Naive B cell (primary cell): Measurements from ENCODE around the gene LAMC1. TPM values are rescaled to one million over a fixed set of nuclear protein-coding genes. Genes with fewer than 3 reads are reported as not detected.
"Not testable (repeated sequence)": the region's sequence is repeated elsewhere in the genome, so short reads cannot be mapped to it uniquely, and the experiment has no call there.

Source experiments
- ATAC-seq, 2 donors: fragments of 150-1000 bp; cut with Tn5 transposase; 2 replicates each; pipeline ENCODE4 v1.10.0; 2021; ENCODE audit warnings: low read depth in 2 of 2, mild to moderate bottlenecking in 2 of 2, moderate library complexity in 2 of 2
- DNase-seq: peaks from one replicate; pipeline ENCODE4 v3.0.0; 2022
- H3K27ac Mint-ChIP-seq, 6 donors: one replicate each; pipeline ENCODE4 v1.8.0; 2020 to 2022; ENCODE audit warnings: mild to moderate bottlenecking in 6 of 6, mixed read lengths in 6 of 6, moderate library complexity in 5 of 6, inconsistent platforms in 2 of 6
- H3K27me3 Mint-ChIP-seq, 3 donors: one replicate each; pipeline ENCODE4 v1.8.0; 2021 to 2022; ENCODE audit warnings: mixed read lengths in 3 of 3, mild to moderate bottlenecking in 1 of 3
- H3K36me3 Mint-ChIP-seq, 2 donors: one replicate each; pipeline ENCODE4 v1.8.0; 2020 to 2022; ENCODE audit warnings: mixed read lengths in 2 of 2, inconsistent platforms in 1 of 2, mild to moderate bottlenecking in 1 of 2
- H3K4me1 Mint-ChIP-seq, 3 donors: one replicate each; pipeline ENCODE4 v1.8.0; 2020 to 2022; ENCODE audit warnings: mixed read lengths in 3 of 3, inconsistent platforms in 1 of 3, mild to moderate bottlenecking in 1 of 3, moderate library complexity in 1 of 3
- H3K4me3 Mint-ChIP-seq, 8 donors: one replicate each; pipeline ENCODE4 v1.8.0; 2020 to 2022; ENCODE audit warnings: mild to moderate bottlenecking in 8 of 8, mixed read lengths in 8 of 8, moderate library complexity in 8 of 8, inconsistent platforms in 2 of 8
- H3K9me3 Mint-ChIP-seq, 7 donors: one replicate each; pipeline ENCODE4 v1.8.0; 2020 to 2022; ENCODE audit warnings: mixed read lengths in 7 of 7, mild to moderate bottlenecking in 5 of 7, inconsistent platforms in 2 of 7, moderate library complexity in 1 of 7
- polyA plus RNA-seq, 6 donors: library from polyadenylated mRNA; unstranded; fragments of 300-500 nt; fragmentation: Illumina TruSeq; gene quantifications; one replicate each; pipeline ENCODE4 v1.2.3, GENCODE V29; 2021; ENCODE audit warnings: low read depth in 6 of 6

LAMC1 gene
- polyA plus RNA-seq, 6 donors from 2014 or later, result 5.9 to 17.6 (median 13.5) TPM

DNA sequence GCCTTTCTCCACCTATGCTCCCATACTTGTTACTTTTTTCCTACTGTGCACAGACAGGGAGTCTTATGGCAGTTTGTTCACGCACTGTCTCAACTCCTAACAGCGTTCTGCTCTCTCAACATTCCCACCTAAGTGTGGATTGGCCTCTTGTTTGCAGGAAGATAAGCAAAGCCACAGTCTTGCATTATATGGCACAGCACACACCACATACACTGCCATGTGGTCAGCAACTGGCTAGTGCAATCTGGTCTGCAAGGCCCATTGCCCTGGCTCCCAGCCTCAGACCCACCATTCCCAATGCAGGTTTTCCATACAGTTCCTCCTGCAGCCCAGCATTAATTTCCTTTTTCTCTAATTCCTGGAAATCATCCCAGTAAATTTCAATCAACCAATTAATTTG, 124.5 kb downstream of the LAMC1 start:
- Mint-ChIP-seq H3K9me3 (no peaks in the 10 kb centered on the region), H3K27ac (peak overlapping the region in 1 of 6 donors; percentile 13), H3K4me3 (no peak overlapping the region), H3K36me3 (peaks cover 0 to 2% of the 10 kb centered on the region in 2 donors), H3K27me3 (peaks cover 0 to 13% (median 0%) of the 10 kb centered on the region in 3 donors), H3K4me1 (peaks cover 0 to 4% (median 1%) of the 10 kb centered on the region in 3 donors)
- ATAC-seq, result no peak
- DNase-seq, result no peak

DNA sequence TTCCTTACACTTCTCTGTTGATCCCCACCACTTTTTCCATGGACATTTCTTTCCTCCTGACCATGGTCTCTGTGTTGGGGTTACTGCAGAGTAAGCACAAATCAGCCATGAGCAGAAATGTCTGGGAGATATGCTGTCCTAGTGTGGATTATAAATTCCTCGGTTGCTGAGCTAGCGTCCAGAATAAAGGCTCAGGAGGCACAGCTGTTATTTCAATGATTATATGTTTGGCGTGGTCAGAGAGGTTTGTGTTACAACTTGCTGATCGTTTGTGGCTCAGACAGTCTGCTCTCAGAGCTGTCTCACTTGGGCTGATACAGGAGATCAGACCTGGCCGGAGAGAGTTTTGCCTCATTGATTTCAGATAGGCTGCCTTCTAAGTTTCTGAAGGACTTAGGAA, 125.4 kb downstream of the LAMC1 start:
- Mint-ChIP-seq H3K4me1 (peaks cover 0 to 4% (median 1%) of the 10 kb centered on the region in 3 donors), H3K27me3 (peaks cover 0 to 20% (median 0%) of the 10 kb centered on the region in 3 donors), H3K36me3 (no peaks in the 10 kb centered on the region), H3K27ac (no peak overlapping the region), H3K4me3 (no peak overlapping the region), H3K9me3 (no peaks in the 10 kb centered on the region)
- DNase-seq (no peak), ATAC-seq (no peak)

DNA sequence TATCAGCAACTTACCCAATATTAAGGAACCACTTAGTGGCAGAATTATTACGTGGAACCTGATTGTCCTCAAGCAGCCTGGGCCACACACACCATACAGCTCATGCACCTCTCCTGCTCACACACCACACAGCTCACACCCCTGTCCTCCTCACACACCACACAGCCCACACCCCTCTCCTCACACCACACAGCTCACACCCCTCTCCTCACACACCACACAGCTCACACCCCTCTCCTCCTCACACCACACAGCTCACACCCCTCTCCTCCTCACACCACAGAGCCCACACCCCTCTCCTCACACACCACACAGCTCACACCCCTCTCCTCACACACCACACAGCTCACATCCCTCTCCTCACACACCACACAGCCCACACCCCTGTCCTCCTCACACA, 126.1 kb downstream of the LAMC1 start:
- no peak for DNase-seq
- Mint-ChIP-seq H3K27me3 (peaks cover 0 to 24% (median 6%) of the 10 kb centered on the region in 3 donors), H3K27ac (peak overlapping the region in 2 of 6 donors; percentile 12 to 24), H3K36me3 (no peaks in the 10 kb centered on the region), H3K4me1 (peaks cover 0 to 4% (median 1%) of the 10 kb centered on the region in 3 donors), H3K4me3 (no peak overlapping the region), H3K9me3 (no peaks in the 10 kb centered on the region)
- ATAC-seq, result no peak

DNA sequence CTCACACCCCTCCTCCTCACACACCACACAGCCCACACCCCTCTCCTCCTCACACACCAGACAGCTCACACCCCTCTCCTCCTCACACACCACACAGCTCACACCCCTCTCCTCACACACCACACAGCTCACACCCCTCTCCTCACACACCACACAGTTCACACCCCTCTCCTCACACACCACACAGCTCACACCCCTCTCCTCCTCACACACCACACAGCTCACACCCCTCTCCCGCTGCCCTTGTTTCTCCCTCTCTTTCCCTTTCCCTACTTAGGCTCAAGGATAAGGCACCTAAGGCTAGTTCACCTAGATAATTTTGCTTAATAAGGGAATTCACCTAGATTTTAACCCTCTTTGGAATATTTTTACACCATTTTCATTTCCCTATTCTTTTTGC, 126.8 kb downstream of the LAMC1 start:
- not testable (repeated sequence) for H3K4me3 Mint-ChIP-seq, ATAC-seq, H3K36me3 Mint-ChIP-seq, H3K4me1 Mint-ChIP-seq, DNase-seq, H3K9me3 Mint-ChIP-seq
- Mint-ChIP-seq H3K27ac (peak overlapping the region in 3 of 6 donors; percentile 55 to 66 (median 64)), H3K27me3 (peaks cover 0 to 25% (median 9%) of the 10 kb centered on the region in 3 donors)

DNA sequence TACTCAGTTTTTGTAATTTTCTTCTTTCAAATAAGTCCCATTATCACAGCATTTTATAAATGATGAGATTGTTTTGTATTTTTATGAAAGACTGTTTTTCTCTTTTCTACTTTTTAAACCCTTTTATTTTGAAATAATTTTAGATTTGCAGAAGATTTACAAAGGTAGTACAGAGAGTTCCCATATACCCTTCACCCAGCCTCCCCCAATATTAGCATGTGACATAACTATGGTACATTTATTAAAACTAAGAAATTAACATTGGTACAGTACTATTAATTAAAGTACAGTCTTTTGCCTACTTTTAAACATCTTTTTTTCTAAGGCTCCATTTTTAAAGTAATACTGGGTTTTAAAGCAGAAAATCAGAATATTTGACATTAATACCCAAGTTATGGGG, 127.2 kb downstream of the LAMC1 start:
- DNase-seq (no peak), ATAC-seq (no peak)
- peaks cover 0 to 4% (median 1%) of the 10 kb centered on the region in 3 donors for H3K4me1 Mint-ChIP-seq
- no peaks in the 10 kb centered on the region for H3K36me3 Mint-ChIP-seq
- H3K27ac Mint-ChIP-seq, result peak overlapping the region in 2 of 6 donors; percentile 55 to 66
- peaks cover 0 to 25% (median 9%) of the 10 kb centered on the region in 3 donors for H3K27me3 Mint-ChIP-seq
- no peak overlapping the region for H3K4me3 Mint-ChIP-seq
- no peaks in the 10 kb centered on the region for H3K9me3 Mint-ChIP-seq

DNA sequence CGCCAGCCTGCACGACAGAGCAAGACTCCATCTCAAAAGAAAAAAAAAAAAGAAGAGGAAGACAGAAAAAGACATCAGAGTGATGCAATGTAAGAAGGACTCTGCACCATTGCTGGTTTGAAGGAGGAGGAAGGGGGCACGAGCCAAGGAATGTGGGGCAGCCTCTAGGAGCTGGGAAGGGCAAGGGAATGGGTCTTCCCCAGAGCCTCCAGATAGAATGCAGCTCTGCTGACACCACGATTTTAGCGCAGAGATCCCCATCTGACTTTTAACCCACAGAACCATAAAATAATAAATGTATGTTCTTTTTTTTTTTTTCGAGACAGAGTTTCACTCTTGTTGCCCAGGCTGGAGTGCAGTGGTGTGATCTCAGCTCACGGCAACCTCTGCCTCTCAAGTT, 129.0 kb downstream of the LAMC1 start:
- Mint-ChIP-seq H3K4me1 (peaks cover 0 to 4% (median 1%) of the 10 kb centered on the region in 3 donors), H3K36me3 (no peaks in the 10 kb centered on the region), H3K27ac (no peak overlapping the region), H3K27me3 (peaks cover 0 to 25% (median 14%) of the 10 kb centered on the region in 3 donors), H3K9me3 (no peaks in the 10 kb centered on the region), H3K4me3 (no peak overlapping the region)
- DNase-seq, result no peak
- no peak for ATAC-seq

DNA sequence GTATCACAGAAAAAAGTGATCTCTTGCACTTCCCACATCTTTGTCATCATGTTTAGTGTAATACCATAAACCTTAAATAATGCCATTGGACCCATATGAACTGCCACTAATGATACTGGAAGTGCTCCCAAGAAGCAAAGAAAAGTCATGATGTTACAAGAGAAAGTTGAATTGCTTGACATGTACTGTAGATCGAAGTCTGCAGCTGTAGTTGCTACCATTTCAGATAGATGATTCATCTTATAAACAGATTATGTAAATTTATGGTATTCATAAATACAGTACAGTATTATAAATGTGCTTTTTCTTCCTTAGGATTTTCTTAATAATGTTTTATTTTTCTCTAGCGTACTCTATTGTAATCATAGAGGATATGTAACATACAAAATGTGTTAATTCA, 132.7 kb downstream of the LAMC1 start:
- H3K36me3 Mint-ChIP-seq, result no peaks in the 10 kb centered on the region
- no peak for ATAC-seq
- H3K27ac Mint-ChIP-seq, result no peak overlapping the region
- no peak overlapping the region for H3K4me3 Mint-ChIP-seq
- H3K9me3 Mint-ChIP-seq, result no peaks in the 10 kb centered on the region
- H3K4me1 Mint-ChIP-seq, result no peaks in the 10 kb centered on the region
- peaks cover 0 to 21% (median 17%) of the 10 kb centered on the region in 3 donors for H3K27me3 Mint-ChIP-seq
- DNase-seq, result no peak

DNA sequence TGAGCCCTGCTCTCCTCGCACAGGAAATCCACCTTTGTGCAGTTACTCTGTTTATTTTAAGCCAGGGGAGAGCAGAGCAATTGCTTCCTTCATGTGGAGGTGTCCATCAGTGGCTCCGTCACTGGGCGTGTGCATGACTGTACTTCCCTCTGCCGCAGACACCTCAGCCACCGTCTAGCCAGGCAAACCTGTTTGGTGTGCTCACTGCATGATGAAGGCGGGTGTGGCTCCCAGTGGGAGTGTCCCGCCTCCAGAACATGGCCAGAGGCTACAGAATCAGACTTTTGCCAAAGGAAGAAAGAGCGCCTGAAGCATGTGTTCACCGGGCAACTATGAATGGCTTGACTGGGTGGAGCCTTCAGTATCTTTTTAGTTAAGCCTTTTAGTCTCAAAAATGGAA, 136.7 kb downstream of the LAMC1 start:
- DNase-seq (no peak), ATAC-seq (no peak)
- no peaks in the 10 kb centered on the region for H3K9me3 Mint-ChIP-seq
- no peak overlapping the region for H3K4me3 Mint-ChIP-seq
- no peaks in the 10 kb centered on the region for H3K36me3 Mint-ChIP-seq
- H3K27me3 Mint-ChIP-seq, result peaks cover 0 to 9% (median 0%) of the 10 kb centered on the region in 3 donors
- H3K4me1 Mint-ChIP-seq, result no peaks in the 10 kb centered on the region
- H3K27ac Mint-ChIP-seq, result no peak overlapping the region

DNA sequence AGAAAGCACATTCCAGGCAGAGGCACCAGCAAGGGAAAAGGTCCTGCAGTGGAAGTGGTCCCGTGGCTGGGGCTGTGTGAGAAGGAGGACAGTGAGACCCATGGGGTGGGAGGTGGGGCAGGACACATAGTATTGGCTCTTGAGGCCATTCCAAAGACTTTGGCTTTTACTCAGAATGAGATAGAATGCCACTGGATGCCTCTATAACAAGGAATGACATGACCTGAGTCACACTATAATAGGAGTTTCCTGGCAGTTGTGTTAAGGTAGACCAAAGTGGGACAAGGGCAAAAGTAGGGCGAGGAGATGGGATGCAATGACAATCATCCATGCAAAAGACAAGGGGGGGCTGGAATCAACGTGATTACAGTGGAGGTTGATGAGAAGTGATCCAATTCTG, 138.2 kb downstream of the LAMC1 start:
- DNase-seq (no peak), ATAC-seq (no peak)
- H3K27ac Mint-ChIP-seq, result no peak overlapping the region
- H3K4me3 Mint-ChIP-seq, result no peak overlapping the region
- H3K36me3 Mint-ChIP-seq, result no peaks in the 10 kb centered on the region
- no peaks in the 10 kb centered on the region for H3K9me3 Mint-ChIP-seq
- no peaks in the 10 kb centered on the region for H3K4me1 Mint-ChIP-seq
- H3K27me3 Mint-ChIP-seq, result peaks cover 0 to 4% (median 0%) of the 10 kb centered on the region in 3 donors

DNA sequence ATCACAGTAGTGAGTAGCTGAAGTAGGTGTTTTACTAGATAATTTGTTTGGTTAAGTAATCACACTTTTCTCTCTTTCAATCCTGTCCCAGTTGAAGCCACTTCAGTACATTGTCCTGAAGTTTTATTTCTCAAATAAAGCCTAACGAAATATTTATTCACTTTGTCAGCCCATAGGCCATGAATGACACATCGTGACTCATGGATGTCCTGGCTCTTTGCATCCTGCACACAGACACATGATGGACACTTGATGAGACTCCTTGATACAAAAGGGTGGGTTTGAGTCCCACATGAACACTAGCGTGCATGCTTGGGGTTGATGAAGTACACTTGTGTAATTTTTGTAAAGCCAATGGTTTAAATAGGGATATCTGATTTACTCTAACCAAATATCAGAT, 140.1 kb downstream of the LAMC1 start:
- Mint-ChIP-seq H3K4me1 (no peaks in the 10 kb centered on the region), H3K4me3 (no peak overlapping the region), H3K27ac (no peak overlapping the region), H3K27me3 (peaks cover 0 to 15% (median 4%) of the 10 kb centered on the region in 3 donors), H3K36me3 (no peaks in the 10 kb centered on the region), H3K9me3 (no peaks in the 10 kb centered on the region)
- DNase-seq (no peak), ATAC-seq (no peak)

DNA sequence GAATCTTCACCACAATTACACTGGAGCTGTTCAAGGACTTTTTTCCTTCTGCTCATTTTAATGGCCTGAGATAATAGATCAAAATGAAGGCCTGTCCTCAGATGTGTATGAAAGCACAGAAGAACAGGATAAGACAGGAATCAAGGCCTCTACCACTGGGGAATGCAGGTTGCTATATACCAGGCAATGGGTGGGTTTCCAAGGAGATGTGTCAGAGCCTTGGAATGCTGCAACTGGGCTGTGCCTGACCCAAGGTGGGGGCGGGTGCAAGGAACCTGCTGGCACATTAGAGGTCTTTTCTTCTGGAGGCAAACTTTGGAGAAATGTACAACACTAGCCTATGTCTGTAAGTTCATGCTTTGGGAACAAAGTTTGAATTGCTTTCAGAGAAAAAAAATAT, 141.1 kb downstream of the LAMC1 start:
- Mint-ChIP-seq H3K27me3 (peaks cover 0 to 16% (median 9%) of the 10 kb centered on the region in 3 donors), H3K27ac (no peak overlapping the region), H3K9me3 (no peaks in the 10 kb centered on the region), H3K36me3 (no peaks in the 10 kb centered on the region), H3K4me3 (no peak overlapping the region), H3K4me1 (no peaks in the 10 kb centered on the region)
- ATAC-seq (no peak), DNase-seq (no peak)

DNA sequence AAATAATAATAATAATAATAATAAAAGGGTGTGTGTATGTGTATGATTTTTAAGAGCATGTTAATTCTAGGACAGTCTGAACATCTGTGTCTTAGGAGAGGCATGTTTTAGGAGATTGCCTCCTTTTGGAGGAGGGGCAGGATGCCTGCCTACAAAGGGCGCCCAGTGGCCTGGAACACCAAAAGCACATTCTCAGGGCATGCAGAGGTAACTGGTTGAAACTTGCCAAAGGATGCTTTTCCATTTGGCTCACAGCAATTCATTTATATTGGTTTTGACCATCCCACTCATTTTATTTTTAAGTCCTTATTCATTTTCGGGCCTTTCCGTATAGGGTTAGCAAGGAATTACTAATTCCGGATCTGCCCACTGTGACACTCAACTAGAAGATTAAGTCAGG, 141.7 kb downstream of the LAMC1 start:
- ATAC-seq (no peak), DNase-seq (no peak)
- H3K36me3 Mint-ChIP-seq, result no peaks in the 10 kb centered on the region
- no peak overlapping the region for H3K27ac Mint-ChIP-seq
- H3K4me3 Mint-ChIP-seq, result no peak overlapping the region
- no peaks in the 10 kb centered on the region for H3K9me3 Mint-ChIP-seq
- H3K27me3 Mint-ChIP-seq, result peaks cover 0 to 16% (median 9%) of the 10 kb centered on the region in 3 donors
- H3K4me1 Mint-ChIP-seq, result no peaks in the 10 kb centered on the region

DNA sequence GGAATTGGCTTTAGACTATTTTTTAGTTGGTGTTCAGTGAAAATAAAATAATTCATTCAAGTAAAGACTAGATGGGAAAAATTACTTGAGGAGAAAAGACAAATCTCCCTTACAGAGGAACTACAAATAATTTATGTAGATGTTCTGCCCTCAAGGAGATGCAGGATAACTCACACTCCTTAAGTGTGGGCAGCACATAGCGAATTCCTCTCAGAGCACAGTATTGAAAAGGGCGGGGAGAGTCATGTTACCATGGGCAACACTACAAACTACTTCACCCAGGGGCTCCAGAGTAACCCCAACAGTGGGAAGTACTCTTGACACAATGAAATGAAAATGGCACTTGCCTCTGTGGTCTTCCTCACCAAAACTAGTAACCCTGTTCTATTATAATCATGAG, 142.2 kb downstream of the LAMC1 start:
- H3K4me1 Mint-ChIP-seq, result no peaks in the 10 kb centered on the region

DNA sequence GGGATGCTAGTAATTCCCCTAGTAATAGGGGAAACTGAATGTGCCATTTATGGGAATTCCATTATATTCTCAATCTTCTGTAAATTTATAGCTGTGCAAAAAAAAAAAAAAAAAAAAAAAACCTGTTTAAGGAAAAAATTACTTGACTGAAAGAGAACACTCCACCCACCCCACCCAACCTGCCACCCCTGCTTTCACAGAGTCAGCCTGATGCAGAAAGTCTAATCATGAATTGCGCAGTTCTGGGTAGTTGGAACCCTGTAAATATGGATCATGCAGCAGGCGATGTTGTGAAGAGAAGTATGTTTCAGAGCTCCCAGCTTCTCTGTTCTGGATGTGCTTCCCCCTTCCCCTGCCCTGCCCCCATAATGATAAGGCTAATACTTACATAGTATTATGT, 143.2 kb downstream of the LAMC1 start:
- ATAC-seq (no peak), DNase-seq (no peak)
- Mint-ChIP-seq H3K4me3 (no peak overlapping the region), H3K27ac (no peak overlapping the region), H3K9me3 (no peaks in the 10 kb centered on the region), H3K4me1 (no peaks in the 10 kb centered on the region), H3K36me3 (no peaks in the 10 kb centered on the region), H3K27me3 (peaks cover 6 to 17% (median 11%) of the 10 kb centered on the region in 3 donors)

More for the DNA sequence above, 142.2 kb downstream of the LAMC1 start:
- no peak for DNase-seq
- Mint-ChIP-seq H3K4me3 (no peak overlapping the region), H3K36me3 (no peaks in the 10 kb centered on the region), H3K27me3 (peaks cover 0 to 16% (median 9%) of the 10 kb centered on the region in 3 donors), H3K9me3 (no peaks in the 10 kb centered on the region), H3K27ac (no peak overlapping the region)
- ATAC-seq, result no peak

DNA sequence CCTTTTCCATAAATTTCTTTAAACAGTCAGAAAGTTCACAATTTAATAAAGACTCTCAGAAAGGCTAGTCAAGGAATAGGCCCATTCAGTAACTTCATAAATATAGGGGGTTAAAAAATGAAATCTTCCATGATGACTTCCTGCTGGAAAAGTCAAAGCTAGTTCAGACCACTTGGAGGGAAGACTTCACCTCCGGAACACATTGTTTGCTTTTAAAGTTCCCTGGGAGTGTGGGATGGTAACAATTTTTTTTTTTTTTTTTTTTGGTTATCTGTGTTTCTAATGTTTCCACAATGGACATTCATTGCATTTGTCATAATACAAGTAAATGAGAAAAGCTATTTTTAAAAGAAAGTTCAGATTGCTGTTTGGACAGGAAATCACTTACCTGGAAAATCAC, 144.5 kb downstream of the LAMC1 start:
- H3K4me1 Mint-ChIP-seq, result no peaks in the 10 kb centered on the region
- no peak for DNase-seq
- ATAC-seq, result no peak
- no peak overlapping the region for H3K4me3 Mint-ChIP-seq
- H3K36me3 Mint-ChIP-seq, result no peaks in the 10 kb centered on the region
- peaks cover 15 to 22% (median 18%) of the 10 kb centered on the region in 3 donors for H3K27me3 Mint-ChIP-seq
- no peak overlapping the region for H3K27ac Mint-ChIP-seq
- H3K9me3 Mint-ChIP-seq, result no peaks in the 10 kb centered on the region
